Measurements from ENCODE around the gene CHST11. TPM values are rescaled to one million over a fixed set of nuclear protein-coding genes. Genes with fewer than 3 reads are reported as not detected.

The CHST11 gene
- total RNA-seq, 1 donor from 2014 or later = 11.4 TPM

GRCh38 chr12:104730763-104731162, 274.0 kb downstream of the CHST11 start:
- DNase-seq (ENCODE audit: low spot score, unreplicated experiment) = no peak
- Mint-ChIP-seq H3K4me3 (ENCODE audit: low read depth) (no peak overlapping the region), H3K27me3 (no peaks in the 10 kb centered on the region), H3K9me3 (ENCODE audit: low read depth) (no peaks in the 10 kb centered on the region), H3K4me1 (ENCODE audit: low read depth) (no peaks in the 10 kb centered on the region), H3K36me3 (ENCODE audit: insufficient read depth) (no peaks in the 10 kb centered on the region), H3K27ac (no peak overlapping the region)
- no peak for TF ChIP-seq CTCF (IDR thresholded peaks at IDR 0.05; ENCODE audit: unreplicated experiment)

- Mint-ChIP-seq H3K27me3 (no peaks in the 10 kb centered on the region), H3K4me1 (ENCODE audit: low read depth) (peaks cover 2% of the 10 kb centered on the region), H3K4me3 (ENCODE audit: low read depth) (no peak overlapping the region), H3K27ac (no peak overlapping the region), H3K9me3 (ENCODE audit: low read depth) (no peaks in the 10 kb centered on the region), H3K36me3 (ENCODE audit: insufficient read depth) (no peaks in the 10 kb centered on the region)
- no peak for DNase-seq (ENCODE audit: low spot score, unreplicated experiment)
- TF ChIP-seq CTCF (IDR thresholded peaks at IDR 0.05; ENCODE audit: unreplicated experiment) = no peak
Measured at GRCh38 chr12:104733717-104734175, 277.0 kb downstream of the CHST11 start.

GRCh38 chr12:104734541-104735095, 277.9 kb downstream of the CHST11 start:
- Mint-ChIP-seq H3K36me3 (ENCODE audit: insufficient read depth) (no peaks in the 10 kb centered on the region), H3K27ac (no peak overlapping the region), H3K9me3 (ENCODE audit: low read depth) (no peaks in the 10 kb centered on the region), H3K4me3 (ENCODE audit: low read depth) (no peak overlapping the region), H3K27me3 (no peaks in the 10 kb centered on the region), H3K4me1 (ENCODE audit: low read depth) (peaks cover 2% of the 10 kb centered on the region)
- TF ChIP-seq CTCF (IDR thresholded peaks at IDR 0.05; ENCODE audit: unreplicated experiment) = no peak
- no peak for DNase-seq (ENCODE audit: low spot score, unreplicated experiment)

- Mint-ChIP-seq H3K36me3 (ENCODE audit: insufficient read depth) (no peaks in the 10 kb centered on the region), H3K4me3 (ENCODE audit: low read depth) (no peak overlapping the region), H3K9me3 (ENCODE audit: low read depth) (no peaks in the 10 kb centered on the region), H3K4me1 (ENCODE audit: low read depth) (peaks cover 2% of the 10 kb centered on the region), H3K27me3 (no peaks in the 10 kb centered on the region), H3K27ac (no peak overlapping the region)
- no peak for DNase-seq (ENCODE audit: low spot score, unreplicated experiment)
- TF ChIP-seq CTCF (IDR thresholded peaks at IDR 0.05; ENCODE audit: unreplicated experiment) = no peak
Measured at GRCh38 chr12:104735801-104736200, 279.1 kb downstream of the CHST11 start.

- no peak overlapping the region for H3K4me3 Mint-ChIP-seq (ENCODE audit: low read depth)
- no peaks in the 10 kb centered on the region for H3K36me3 Mint-ChIP-seq (ENCODE audit: insufficient read depth)
- no peaks in the 10 kb centered on the region for H3K9me3 Mint-ChIP-seq (ENCODE audit: low read depth)
- no peak for DNase-seq (ENCODE audit: low spot score, unreplicated experiment)
- no peak overlapping the region for H3K27ac Mint-ChIP-seq
- peaks cover 2% of the 10 kb centered on the region for H3K4me1 Mint-ChIP-seq (ENCODE audit: low read depth)
- no peaks in the 10 kb centered on the region for H3K27me3 Mint-ChIP-seq
- TF ChIP-seq CTCF (IDR thresholded peaks at IDR 0.05; ENCODE audit: unreplicated experiment) = no peak
Measured at GRCh38 chr12:104736307-104736706, 279.6 kb downstream of the CHST11 start.
